ENCODE measurements around the gene TGM4. TPM values are rescaled to one million over a fixed set of nuclear protein-coding genes. Genes with fewer than 3 reads are reported as not detected.

TGM4 gene
- total RNA-seq, 1 donor from 2014 or later, result not detected

DNA sequence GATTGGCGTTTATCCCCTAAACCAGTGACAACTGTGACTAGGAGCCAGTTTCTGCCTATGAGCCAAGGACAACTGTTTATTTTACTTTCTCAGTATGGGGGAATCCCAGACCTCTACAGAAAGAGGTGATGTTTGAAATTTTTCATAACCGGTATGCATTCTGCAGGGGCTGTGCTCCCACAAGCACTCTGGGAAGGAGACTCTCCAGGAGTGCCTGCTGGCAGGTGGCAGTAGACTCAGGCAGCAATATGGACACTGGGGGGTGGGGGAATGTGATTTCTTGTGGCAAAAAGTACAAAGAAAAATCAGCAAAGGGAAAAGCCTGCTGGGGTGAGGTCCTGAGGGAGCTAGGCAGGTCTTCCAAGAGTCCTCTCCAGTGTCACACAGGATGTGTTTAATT, 5.9 kb downstream of the TGM4 start:
- DNase-seq (ENCODE audit: low read depth in 2 of 2), result no peak

DNA sequence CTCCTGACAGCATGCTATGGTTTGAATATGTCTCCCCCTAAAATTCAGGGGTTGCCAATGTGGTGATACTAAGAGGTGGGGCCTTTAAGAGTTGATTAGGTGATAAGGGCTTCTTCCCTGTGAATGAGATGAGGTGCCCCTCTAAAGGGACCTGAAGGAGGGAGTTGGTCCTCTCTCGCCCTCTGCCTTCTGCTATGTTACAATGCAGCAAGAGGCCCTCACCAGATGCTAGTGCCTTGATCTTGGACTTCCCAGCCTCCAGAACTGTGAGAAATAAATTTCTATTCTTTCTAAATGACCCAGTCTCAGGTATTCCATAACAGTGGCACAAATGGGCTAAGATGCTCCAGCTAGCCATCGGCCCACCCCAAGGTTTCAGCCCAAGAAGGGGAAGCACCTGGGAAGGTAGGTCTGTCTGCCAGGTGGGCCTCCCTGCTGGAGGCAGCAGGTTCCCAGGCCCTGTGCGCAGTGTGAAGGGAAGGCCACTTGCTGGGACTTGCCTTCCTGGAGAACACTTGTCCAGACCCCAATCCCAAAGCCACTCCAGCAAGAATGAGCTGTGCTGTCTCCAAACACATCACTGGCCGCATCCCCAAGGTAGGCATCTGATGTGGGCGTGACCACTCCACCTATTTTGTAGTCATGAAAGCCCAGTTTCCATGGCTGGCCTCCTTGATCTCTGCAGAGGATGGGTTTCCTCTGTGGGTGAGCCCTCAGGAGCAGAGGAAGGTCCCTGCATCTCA, 9.0 kb downstream of the TGM4 start:
- DNase-seq (ENCODE audit: low read depth in 2 of 2), result no peak

DNA sequence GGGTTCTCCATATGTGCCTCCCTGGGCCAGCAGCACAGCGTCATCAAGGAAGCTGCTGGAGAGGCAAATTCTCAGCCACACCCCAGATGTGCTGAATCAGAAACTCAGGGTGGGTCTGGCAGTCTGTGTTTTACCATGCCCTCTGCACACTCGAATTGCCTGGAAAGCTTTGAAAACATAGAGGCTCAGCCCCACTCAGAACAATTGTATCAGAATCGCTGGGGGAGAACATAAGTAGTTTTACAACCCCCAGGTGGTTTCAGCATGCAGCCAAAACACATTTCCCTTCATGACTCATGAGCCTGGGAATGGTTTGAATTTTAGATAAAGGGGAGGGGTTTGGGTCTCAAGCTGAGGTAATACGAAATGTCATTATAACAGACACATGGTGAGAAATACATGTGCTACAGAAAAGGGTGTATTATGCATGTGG, 9.6 kb downstream of the TGM4 start:
- peak; percentile 87 to 92 for DNase-seq (ENCODE audit: low read depth in 2 of 2)

DNA sequence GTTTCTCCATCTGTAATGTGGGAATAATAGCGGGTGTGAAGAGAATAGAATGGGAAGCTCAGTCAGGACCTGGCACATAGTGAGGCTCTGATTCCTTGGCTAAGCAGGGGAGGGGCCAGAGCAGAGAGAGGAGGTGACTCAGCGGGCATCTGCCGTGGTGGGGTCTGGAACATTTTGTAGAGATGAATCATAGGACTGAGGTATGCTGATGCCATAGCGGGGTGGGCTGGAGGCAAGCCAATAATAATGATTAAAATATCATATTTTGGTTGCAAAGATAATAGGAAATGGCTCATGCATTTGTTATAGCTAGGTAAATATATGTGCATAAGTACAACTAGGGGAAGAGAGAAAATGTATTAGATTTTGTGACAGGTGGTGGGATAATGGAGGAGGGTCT, 11.2 kb downstream of the TGM4 start:
- peak; percentile 94 to 96 for DNase-seq (ENCODE audit: low read depth in 2 of 2)

DNA sequence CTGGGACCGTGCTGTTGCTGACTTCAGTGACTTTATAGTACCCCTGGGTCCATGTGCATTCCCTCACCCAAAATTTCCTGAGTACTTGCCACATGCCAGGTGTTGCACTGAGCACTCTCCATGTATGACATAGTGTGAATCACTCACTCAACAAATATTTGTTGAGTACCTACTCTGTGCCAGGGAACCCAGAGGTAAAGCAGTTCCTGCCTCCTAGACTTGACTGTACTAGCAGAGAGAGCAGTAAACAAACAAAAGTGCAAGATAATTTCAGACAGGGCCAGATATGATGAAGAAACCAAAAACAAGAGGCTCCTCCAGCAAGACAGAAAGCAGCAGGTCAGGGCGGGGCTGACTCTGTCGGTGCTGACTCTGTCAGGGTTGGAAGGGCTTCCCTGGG, 12.2 kb downstream of the TGM4 start:
- no peak for DNase-seq (ENCODE audit: low read depth in 2 of 2)

DNA sequence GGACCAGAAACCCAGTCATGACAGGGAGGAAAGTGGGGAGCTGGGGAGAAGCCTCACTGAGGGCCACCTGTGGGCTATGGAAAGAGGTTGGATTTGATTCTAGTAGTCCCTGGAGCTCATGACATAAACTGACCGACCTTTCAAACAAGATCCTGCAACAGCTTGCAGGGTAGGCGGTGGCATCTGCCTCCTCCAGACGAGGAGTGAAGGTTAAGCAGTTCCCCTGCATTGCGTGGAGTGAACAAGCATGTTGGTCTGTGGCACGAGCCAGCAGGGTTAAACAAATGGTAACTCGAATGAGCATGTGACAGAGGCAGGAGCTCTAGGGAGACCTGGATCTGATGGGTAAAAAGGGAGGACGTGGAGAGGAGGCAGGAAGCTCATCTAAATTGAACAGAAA, 12.7 kb downstream of the TGM4 start:
- DNase-seq (ENCODE audit: low read depth in 2 of 2), result no peak

DNA sequence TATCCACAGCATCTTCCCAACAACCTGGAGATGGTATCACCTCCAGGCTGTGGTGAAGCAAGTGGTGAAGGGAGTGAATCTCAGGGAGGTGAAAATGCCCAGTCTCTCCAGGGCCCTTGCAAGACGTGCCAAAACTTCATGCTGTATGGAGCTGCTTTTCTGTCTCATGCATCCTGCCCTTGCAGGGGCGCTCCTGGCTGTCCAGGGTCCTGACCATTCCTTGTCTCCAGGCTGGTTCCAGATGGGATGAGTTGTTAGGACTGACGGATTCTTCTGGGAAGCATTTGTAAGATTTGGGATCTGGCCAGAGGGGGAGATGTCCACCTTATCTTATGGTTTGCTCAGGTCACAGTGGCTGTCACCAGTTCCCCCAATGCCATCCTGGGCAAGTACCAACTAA, 15.8 kb downstream of the TGM4 start:
- peak in 1 of 2 donors; percentile 32 for DNase-seq (ENCODE audit: low read depth in 2 of 2)

DNA sequence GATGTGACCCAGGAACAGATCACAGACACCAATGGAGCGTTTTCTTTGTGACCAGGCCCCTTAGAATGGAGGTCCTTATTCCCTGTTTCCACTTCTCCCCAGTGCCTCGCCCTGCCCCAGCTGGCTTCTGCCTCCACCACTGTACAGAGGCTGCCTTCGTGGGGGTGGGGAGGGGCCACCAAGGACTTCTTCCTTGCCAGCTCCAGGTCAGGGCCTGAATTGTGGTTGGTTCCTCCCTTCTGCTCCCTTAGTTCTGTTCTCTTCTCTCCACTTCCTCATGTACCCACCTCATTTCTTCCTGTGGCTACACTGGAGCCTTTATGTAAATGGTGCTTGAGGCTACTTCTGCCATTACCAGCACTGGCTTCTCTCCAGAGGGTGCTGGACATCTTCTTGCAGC, 16.4 kb downstream of the TGM4 start:
- DNase-seq (ENCODE audit: low read depth in 2 of 2), result no peak

DNA sequence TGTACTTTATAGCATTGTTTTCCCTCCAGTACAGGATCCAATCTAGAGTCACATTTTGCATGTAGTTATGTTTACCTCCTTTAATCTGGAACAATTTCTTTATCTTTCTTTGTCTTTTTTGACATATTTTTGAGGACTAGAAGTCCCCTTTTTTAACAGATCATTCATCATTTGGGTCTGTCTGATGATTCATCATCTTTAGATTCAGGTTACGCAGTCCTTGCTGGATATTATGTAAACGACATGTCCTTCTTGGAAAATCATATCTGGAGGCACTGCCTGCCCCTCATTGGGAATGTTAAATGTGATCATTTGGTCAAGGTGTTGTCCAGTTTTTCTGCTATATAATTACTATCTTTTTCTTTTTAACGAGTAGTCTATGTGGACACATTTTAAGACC, 18.3 kb downstream of the TGM4 start:
- DNase-seq (ENCODE audit: low read depth in 2 of 2), result peak in 1 of 2 donors; percentile 56

DNA sequence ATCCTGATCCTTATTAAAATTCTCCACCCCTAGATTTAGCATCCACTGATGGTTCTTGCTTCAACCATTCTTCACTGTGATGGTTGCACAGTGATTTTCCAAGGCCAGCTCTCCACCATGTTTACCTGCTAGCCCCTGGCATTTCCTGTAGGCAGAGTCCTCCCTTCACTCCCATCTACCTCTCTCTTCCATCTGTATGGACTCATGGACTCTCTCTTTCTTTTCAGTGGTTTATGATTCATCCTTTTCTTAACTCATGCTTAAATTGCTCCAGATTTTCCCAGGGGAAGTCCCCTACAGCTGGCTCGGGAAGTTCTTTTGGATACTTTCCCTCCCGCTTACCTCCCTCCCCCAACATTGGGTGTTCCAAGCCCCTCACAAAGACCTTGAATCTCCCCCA, 18.7 kb downstream of the TGM4 start:
- DNase-seq (ENCODE audit: low read depth in 2 of 2), result peak in 1 of 2 donors; percentile 59

DNA sequence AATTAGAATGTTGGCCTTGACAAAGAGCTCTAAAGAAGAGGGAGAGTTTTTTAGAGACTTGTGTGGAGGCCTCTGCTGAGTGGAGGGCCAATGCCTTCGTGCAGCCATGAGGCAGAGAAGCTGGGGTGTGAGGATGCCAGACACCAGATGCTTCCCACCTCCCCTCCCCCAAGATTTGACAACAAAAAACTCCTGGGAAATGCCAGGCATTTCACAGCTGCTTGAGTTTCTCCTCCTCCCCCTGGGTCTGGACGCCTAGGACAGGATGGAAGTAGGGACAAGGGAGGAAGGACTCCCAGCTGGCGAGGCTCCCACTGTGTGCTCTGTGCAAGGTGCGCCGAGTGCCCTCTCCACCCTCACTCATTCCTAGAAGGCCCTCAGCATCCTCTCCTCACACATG, 20.1 kb downstream of the TGM4 start:
- peak in 1 of 2 donors; percentile 28 for DNase-seq (ENCODE audit: low read depth in 2 of 2)

DNA sequence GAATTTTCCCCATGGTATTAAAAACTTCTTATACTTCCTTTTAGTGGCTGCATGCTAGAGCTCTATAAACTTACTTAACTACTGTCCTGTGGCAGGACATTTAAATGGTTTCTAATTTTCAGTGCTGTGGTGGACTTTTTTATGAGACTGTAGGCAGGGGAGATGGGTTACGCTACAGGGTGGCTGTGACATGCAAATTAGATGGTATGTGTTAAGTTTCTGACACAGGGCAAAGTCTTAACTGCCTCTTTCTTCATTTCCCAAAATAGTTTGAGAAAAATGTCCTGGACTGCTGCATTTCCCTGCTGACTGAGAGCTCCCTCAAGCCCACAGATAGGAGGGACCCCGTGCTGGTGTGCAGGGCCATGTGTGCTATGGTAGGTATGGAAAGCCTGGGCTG, 22.0 kb downstream of the TGM4 start:
- no peak for DNase-seq (ENCODE audit: low read depth in 2 of 2)

DNA sequence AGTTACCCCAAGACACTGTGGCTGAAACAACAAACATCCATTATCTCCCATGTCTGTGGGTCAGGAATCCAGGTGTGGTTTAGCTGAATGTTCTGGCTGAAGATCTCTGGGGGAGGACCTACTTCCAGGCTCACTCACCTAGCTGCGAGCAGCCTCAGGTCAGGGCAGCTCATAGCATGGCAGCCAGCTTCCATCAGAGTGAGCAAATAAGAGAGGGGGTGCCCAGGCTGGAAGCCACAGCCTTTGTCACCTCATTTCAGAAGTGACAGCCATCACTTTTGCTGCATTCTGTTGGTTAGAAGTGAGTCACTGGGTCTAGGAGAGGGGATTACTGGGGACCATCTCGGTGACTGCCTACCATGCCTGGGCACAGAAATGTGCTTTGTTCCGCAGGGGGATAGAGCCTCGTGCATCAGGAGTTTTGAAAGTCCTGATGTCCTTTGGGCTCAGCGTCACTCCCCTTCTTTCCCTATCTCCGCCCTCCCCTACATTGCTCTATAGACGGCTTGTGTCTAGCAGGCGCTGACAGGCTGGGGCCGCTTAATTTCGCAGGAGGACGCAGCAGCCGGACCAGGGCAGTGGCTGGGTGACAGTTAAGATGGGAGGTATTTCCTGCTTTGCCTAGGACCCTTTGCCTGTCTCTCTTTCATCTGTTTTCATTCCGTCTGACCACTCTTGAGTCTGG, 25.4 kb downstream of the TGM4 start:
- DNase-seq (ENCODE audit: low read depth in 2 of 2), result no peak

DNA sequence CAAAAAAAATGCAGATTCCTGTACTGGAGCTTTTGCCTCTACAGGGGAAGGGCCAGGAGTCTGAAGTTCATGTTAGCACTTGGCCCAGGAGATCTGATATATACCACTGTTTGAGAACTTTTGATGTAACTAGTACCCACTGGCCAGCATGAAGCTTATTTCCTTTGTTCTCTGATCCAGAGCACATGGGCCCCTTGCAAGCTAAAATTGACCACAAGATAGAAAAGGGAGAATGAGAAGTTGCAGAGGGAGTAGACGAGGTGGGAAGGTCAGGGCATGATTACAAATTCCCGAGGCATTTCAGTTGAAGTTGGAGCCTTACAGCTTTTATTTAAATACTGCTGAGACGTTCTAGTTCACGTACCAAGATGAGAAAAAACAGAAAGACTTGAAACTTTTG, 28.2 kb downstream of the TGM4 start:
- DNase-seq (ENCODE audit: low read depth in 2 of 2), result no peak

DNA sequence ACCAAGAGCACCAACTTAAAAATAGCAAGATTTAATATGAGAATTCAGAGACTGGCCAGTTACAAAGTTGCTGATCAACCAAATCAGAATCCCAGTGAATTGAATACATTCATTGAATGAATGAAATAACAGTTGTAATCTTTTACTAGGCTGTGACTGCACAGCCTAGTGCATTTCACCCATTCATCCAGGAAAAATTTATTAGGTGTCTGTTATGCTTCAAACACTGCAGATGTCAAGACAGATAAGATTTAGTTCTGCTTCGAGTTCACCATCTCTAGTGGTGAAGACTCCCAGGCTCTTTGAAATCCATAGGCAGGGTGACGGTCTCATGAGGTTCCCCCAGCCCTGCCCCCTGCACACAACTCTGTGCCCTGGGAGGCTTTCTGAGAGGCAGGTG, 28.9 kb downstream of the TGM4 start:
- no peak for DNase-seq (ENCODE audit: low read depth in 2 of 2)

DNA sequence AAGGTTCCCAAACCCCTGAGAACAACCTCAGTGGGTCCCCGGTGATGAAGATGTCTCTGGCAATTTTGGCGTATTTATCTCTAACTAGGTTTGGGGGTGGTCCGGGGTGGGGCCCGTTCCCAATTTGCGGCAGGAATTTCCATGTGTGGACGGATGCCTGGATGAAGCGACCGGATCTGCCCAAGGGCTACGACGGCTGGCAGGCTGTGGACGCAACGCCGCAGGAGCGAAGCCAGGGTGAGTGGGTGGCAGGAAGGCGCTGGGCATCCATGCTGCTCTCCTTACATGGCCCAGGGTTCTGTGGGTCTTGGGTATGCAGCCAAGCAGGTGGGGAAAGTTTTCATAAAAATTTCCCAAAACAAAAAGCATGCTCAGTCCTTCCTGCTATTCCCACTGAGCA, 29.3 kb downstream of the TGM4 start:
- no peak for DNase-seq (ENCODE audit: low read depth in 2 of 2)

DNA sequence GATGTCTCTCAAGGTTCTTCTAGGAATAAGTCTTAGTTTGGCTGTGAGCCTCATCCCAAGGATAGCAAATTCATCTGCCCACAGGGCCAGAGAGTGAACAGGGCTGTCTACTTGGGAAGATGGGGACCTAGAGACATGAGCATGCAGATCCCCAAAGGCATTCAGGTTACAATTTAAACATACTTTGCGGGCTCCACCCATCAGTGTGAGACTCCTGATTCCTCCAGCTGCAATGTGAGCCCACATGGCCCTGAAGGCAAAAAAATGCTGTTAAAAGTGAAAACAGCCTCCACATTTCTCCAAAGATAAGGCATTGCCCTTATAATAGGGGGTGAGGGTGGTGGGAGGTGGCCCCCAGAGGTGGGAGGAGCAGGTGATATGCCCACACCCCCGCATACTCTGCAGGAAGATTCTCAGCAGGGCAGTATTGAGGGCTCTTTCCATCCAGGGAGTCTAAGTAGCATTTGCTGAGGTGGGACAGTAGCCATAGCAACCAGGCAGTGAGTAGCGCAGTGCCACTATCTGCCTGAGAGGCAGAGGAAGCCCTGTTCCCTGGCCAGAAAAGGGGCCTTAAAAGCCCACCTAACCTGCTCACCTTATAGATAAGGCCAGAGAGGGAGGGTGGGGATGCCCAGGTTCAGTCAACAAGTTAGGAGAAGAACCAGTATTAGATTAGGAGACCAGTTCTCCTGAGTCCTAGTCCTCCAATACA, 31.2 kb downstream of the TGM4 start:
- no peak for DNase-seq (ENCODE audit: low read depth in 2 of 2)

DNA sequence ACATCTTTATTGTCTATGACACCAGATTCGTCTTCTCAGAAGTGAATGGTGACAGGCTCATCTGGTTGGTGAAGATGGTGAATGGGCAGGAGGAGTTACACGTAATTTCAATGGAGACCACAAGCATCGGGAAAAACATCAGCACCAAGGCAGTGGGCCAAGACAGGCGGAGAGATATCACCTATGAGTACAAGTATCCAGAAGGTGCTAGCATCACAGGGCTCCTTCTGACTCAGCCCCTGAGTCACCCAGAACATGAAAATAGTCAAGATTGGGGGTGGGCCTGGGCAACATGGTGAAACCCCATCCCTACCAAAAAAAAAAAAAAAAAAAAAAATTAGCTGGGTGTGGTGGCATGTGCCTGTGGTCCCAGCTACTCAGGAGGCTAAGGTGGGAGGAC, 32.6 kb downstream of the TGM4 start:
- no peak for DNase-seq (ENCODE audit: low read depth in 2 of 2)

DNA sequence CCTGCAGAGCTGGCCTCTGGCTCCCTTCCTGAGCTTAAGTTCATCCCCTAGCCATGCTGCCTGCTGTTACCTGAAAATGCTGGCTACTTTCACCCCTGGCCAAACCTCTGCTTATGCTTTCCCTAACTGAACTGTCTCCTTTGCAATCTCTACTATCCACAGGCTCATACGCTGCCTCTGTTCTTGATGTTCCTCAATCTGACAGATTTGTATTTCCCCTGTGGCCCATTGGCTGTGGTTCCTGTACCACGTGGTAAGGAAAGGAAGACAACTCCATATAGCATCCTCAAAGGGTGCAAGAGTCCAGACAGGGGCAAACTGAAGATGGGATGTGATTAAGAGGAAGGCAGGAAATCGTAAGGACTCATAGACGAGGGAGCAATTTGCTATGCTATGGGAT, 33.2 kb downstream of the TGM4 start:
- no peak for DNase-seq (ENCODE audit: low read depth in 2 of 2)

DNA sequence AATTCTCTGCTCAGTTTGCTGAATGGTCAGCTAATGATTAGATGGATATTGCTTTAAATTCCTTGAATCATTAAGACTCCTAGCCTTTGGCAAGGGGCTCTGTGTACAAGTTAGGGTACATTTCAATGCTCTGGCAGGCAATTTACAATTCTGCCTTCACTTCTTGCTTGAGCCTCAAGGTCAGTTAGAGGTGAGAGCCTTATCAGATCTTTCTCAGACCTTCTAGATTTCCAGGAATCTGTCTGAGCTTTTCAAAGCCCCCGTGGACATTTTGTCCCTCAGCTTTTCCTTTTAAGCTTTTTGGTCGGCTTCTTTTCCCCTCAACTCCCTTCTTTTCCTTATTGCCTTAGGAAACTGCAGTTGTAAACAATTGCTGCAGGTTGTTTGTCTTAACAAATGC, 34.7 kb downstream of the TGM4 start:
- no peak for DNase-seq (ENCODE audit: low read depth in 2 of 2)

DNA sequence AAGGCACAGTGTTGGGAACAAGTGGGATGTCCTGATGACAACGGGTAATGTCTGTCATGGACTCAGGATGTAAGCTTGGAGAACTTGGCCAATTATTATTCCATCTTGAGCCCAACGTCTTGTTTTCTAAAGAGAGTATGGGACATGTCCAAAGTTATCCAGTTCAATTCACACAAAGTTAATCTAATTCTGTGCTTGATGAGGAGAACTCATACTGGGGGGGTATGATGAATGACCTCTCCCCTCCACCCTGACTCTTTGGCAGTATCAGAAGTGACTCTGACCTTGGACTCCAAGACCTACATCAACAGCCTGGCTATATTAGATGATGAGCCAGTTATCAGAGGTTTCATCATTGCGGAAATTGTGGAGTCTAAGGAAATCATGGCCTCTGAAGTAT, 36.3 kb downstream of the TGM4 start:
- DNase-seq (ENCODE audit: low read depth in 2 of 2), result no peak

DNA sequence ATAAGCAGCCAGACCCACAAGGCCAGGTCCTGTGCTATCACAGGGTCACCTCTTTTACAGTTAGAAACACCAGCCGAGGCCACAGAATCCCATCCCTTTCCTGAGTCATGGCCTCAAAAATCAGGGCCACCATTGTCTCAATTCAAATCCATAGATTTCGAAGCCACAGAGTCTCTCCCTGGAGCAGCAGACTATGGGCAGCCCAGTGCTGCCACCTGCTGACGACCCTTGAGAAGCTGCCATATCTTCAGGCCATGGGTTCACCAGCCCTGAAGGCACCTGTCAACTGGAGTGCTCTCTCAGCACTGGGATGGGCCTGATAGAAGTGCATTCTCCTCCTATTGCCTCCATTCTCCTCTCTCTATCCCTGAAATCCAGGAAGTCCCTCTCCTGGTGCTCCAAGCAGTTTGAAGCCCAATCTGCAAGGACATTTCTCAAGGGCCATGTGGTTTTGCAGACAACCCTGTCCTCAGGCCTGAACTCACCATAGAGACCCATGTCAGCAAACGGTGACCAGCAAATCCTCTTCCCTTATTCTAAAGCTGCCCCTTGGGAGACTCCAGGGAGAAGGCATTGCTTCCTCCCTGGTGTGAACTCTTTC, 39.6 kb downstream of the TGM4 start:
- DNase-seq (ENCODE audit: low read depth in 2 of 2), result peak; percentile 78 to 84
